ENCODE results near the gene NTNG1.

Gene NTNG1

GRCh38 chr1:107147843-107148242 is 7.0 kb downstream of the NTNG1 start:
- DNase-seq (ENCODE audit: low read depth, low spot score): no peak
- TF ChIP-seq CTCF (IDR thresholded peaks at IDR 0.05; ENCODE audit: insufficient read depth, low read length, missing control alignments): no peak
- ChIA-PET CTCF (interaction anchor here (1.3 kb wide), 1 partner anchor 16 kb away, joined by 4 read pairs; no protein-coding TSS in a partner anchor), POLR2A (no interaction called here)
- H3K4me3 ChIP-seq (ENCODE audit: low read depth, low read length): no peak overlapping the region

GRCh38 chr1:107149946-107150345 is 9.1 kb downstream of the NTNG1 start:
- ChIA-PET CTCF (interaction anchor here (0.9 to 1.4 kb wide), 3 partner anchors 8 to 11 kb away, joined by 3 to 5 read pairs (median 3); no protein-coding TSS in a partner anchor), POLR2A (no interaction called here)
- H3K4me3 ChIP-seq (ENCODE audit: low read depth, low read length): no peak overlapping the region
- DNase-seq (ENCODE audit: low read depth, low spot score): no peak
- no peak for TF ChIP-seq CTCF (IDR thresholded peaks at IDR 0.05; ENCODE audit: insufficient read depth, low read length, missing control alignments)

GRCh38 chr1:107151295-107151694 is 10.5 kb downstream of the NTNG1 start:
- POLR2A ChIA-PET: no interaction called here
- no peak for TF ChIP-seq CTCF (IDR thresholded peaks at IDR 0.05; ENCODE audit: insufficient read depth, low read length, missing control alignments)
- no peak for DNase-seq (ENCODE audit: low read depth, low spot score)
- CTCF ChIA-PET: interaction anchor here (1.2 kb wide), 1 partner anchor 11 kb away, joined by 3 read pairs; no protein-coding TSS in a partner anchor
- no peak overlapping the region for H3K4me3 ChIP-seq (ENCODE audit: low read depth, low read length)

- POLR2A ChIA-PET: no interaction called here
- TF ChIP-seq CTCF (IDR thresholded peaks at IDR 0.05; ENCODE audit: insufficient read depth, low read length, missing control alignments): no peak
- H3K4me3 ChIP-seq (ENCODE audit: low read depth, low read length): no peak overlapping the region
- DNase-seq (ENCODE audit: low read depth, low spot score): no peak
- CTCF ChIA-PET: no interaction called here
Measured at GRCh38 chr1:107152395-107152794, 11.6 kb downstream of the NTNG1 start.

- H3K4me3 ChIP-seq (ENCODE audit: low read depth, low read length): no peak overlapping the region
Measured at GRCh38 chr1:107153014-107153413, 12.2 kb downstream of the NTNG1 start.

GRCh38 chr1:107158496-107158895 is 17.7 kb downstream of the NTNG1 start:
- ChIA-PET CTCF (no interaction called here), POLR2A (interaction anchor here (1.0 kb wide), 1 partner anchor 19 kb away, joined by 4 read pairs; no protein-coding TSS in a partner anchor)
- no peak for TF ChIP-seq CTCF (IDR thresholded peaks at IDR 0.05; ENCODE audit: insufficient read depth, low read length, missing control alignments)
- H3K4me3 ChIP-seq (ENCODE audit: low read depth, low read length): no peak overlapping the region
- no peak for DNase-seq (ENCODE audit: low read depth, low spot score)

More at GRCh38 chr1:107153014-107153413, 12.2 kb downstream of the NTNG1 start:
- POLR2A ChIA-PET: no interaction called here
- no peak for TF ChIP-seq CTCF (IDR thresholded peaks at IDR 0.05; ENCODE audit: insufficient read depth, low read length, missing control alignments)
- CTCF ChIA-PET: interaction anchor here (1.0 to 1.3 kb wide), 2 partner anchors 11 kb away, joined by 3 to 4 read pairs; no protein-coding TSS in a partner anchor
- DNase-seq (ENCODE audit: low read depth, low spot score): no peak

Data from AG04449 (cell line).